ENCODE data around the gene C1RL.

Gene C1RL

GRCh38 chr12:7102582-7102981, 6.4 kb downstream of the C1RL start:
- TF ChIP-seq, protein P1, sequence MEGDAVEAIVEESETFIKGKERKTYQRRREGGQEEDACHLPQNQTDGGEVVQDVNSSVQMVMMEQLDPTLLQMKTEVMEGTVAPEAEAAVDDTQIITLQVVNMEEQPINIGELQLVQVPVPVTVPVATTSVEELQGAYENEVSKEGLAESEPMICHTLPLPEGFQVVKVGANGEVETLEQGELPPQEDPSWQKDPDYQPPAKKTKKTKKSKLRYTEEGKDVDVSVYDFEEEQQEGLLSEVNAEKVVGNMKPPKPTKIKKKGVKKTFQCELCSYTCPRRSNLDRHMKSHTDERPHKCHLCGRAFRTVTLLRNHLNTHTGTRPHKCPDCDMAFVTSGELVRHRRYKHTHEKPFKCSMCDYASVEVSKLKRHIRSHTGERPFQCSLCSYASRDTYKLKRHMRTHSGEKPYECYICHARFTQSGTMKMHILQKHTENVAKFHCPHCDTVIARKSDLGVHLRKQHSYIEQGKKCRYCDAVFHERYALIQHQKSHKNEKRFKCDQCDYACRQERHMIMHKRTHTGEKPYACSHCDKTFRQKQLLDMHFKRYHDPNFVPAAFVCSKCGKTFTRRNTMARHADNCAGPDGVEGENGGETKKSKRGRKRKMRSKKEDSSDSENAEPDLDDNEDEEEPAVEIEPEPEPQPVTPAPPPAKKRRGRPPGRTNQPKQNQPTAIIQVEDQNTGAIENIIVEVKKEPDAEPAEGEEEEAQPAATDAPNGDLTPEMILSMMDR (IDR thresholded peaks at IDR 0.05; ENCODE audit: low read depth, low read length), result no peak
- no peak for DNase-seq (ENCODE audit: low read depth in 2 of 2)

DNA sequence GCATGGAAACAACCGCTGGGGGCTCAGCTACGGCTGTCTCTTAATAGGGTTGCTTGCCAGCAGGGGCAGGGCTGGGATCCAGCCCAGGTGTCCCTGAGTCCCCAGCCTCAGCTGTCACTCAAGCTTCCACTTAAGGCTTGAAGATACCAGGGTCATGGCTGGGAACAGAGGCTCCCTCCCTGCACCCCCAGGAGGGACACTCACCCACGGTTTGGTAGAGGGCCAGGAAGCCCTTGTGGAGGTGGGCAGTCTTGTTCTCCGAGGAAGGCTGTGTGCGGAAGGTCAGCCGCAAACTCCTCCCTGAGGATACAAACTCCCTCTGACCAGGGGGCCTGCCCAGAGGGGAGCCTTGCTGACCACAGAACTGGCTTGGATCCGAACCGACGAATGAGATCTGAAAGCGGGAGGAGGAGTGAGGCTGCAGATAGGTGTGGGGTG, 7.3 kb downstream of the C1RL start:
- TF ChIP-seq, protein P1 (IDR thresholded peaks at IDR 0.05; ENCODE audit: low read depth, low read length), result no peak
- DNase-seq (ENCODE audit: low read depth in 2 of 2), result peak in 1 of 2 donors; percentile 46
- H3K4me3 ChIP-seq (replicated peaks in 1 of 2; ENCODE audit: low read depth in 2 of 2, low read length in 2 of 2), result no peak overlapping the region

More at GRCh38 chr12:7102582-7102981, 6.4 kb downstream of the C1RL start:
- H3K4me3 ChIP-seq (replicated peaks in 1 of 2; ENCODE audit: low read depth in 2 of 2, low read length in 2 of 2), result no peak overlapping the region

- TF ChIP-seq, protein P1 (IDR thresholded peaks at IDR 0.05; ENCODE audit: low read depth, low read length), result no peak
- peak; percentile 25 to 37 for DNase-seq (ENCODE audit: low read depth in 2 of 2)
These were observed 7.8 kb downstream of the C1RL start for GRCh38 chr12:7101047-7101693.

DNA sequence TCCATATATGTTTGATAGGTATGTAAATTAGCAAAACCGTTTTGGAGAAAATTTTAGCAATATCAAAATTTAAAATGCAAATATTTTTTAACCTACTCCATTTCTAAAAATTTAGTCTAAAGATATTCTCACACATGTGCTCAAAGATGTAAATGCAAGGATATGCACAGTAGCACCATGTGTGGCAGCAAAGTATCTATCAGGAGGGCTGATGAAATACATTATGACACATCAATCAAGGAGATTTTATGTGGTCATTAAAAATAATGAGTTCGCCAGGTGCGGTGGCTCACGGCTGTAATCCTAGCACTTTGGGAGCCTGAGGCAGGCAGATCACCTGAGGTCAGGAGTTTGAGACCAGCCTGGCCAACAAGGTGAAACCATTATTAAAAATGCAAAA, 8.8 kb downstream of the C1RL start:
- TF ChIP-seq, protein P1 (IDR thresholded peaks at IDR 0.05; ENCODE audit: low read depth, low read length), result no peak
- no peak for DNase-seq (ENCODE audit: low read depth in 2 of 2)

More at GRCh38 chr12:7101047-7101693, 7.8 kb downstream of the C1RL start:
- no peak overlapping the region for H3K4me3 ChIP-seq (replicated peaks in 1 of 2; ENCODE audit: low read depth in 2 of 2, low read length in 2 of 2)

DNA sequence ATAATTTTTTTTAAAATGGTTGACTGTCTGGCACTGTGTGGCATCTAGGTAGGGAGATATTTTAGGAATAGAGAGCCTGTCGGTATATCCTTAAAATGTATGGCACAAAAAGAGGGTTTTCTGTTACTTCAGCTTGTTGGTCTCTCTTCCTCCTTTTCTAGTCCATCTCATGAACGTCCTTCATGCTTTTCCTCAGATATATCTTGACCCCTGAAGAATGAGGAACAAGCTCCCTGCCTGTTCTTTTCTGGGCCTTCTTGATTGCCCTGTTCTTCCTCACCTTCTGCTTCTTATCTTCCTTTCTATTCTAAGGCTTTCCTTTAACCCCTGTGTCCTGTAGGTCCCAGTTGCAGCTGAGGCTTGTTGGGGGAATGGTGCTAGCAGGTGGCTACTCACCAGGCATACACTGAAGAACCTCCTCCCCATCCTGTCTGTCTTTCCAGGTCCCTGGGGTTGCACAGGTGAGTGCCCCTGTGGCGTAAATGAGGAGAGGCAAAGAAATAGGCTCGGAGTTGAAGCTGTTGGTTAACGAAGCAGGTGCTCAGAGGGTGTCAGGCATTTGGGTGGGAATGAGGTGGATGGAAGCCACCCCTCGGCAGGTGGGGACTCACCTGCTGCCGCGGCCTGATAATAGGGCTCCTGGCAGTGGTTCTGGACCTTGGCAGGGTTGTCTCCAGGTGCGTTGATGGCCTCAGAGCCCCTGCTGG, 9.6 kb downstream of the C1RL start:
- TF ChIP-seq, protein P1 (IDR thresholded peaks at IDR 0.05; ENCODE audit: low read depth, low read length), result no peak
- no peak overlapping the region for H3K4me3 ChIP-seq (replicated peaks in 1 of 2; ENCODE audit: low read depth in 2 of 2, low read length in 2 of 2)
- DNase-seq (ENCODE audit: low read depth in 2 of 2), result no peak

More for the DNA sequence above, 8.8 kb downstream of the C1RL start:
- no peak overlapping the region for H3K4me3 ChIP-seq (replicated peaks in 1 of 2; ENCODE audit: low read depth in 2 of 2, low read length in 2 of 2)

DNA sequence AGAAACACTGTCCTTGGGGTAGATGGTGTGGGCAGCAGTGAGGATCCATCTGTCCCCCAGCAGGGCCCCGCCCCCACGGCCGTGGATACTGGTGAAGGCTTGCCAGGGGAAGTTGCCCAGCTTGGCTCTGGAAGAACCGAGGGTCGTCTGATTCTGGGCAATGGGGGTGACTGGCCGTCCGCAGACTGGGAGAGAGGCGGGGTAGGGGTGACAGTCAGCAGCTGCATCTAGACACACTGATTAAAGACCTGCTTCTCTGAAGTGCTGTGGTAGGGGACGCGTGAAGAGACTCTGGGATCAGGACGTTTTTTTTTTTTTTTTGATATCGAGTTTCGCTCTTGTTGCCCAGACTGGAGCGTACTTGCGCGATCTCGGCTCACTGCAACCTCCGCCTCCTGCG, 12.0 kb downstream of the C1RL start:
- TF ChIP-seq, protein P1 (IDR thresholded peaks at IDR 0.05; ENCODE audit: low read depth, low read length), result no peak
- DNase-seq (ENCODE audit: low read depth in 2 of 2), result no peak
- H3K4me3 ChIP-seq (replicated peaks in 1 of 2; ENCODE audit: low read depth in 2 of 2, low read length in 2 of 2), result no peak overlapping the region

Measured in cardiac fibroblast (primary cell).